Stimulated activated CD4-positive, alpha-beta T cell treated with anti-CD3 and anti-CD28 coated beads, Interleukin-1b, Interleukin-23, amount 100 ng/mL, for 1 hour (primary cell): Measurements from ENCODE around the gene MST1.
"Not testable (repeated sequence)": the region's sequence is repeated elsewhere in the genome, so short reads cannot be mapped to it uniquely, and the experiment has no call there.

Source experiments
- DNase-seq, 2 donors: peaks; one replicate each; pipeline ENCODE4 v3.0.0-alpha.2; 2020; ENCODE audit warnings: low read depth in 2 of 2

MST1 gene

GRCh38 chr3:49700453-49701128 is 11.3 kb upstream of the MST1 start:
- no peak for DNase-seq

- no peak for DNase-seq
Measured at GRCh38 chr3:49700014-49700413, 10.7 kb upstream of the MST1 start.

GRCh38 chr3:49699281-49699979 is 10.2 kb upstream of the MST1 start:
- DNase-seq = no peak

- DNase-seq = not testable (repeated sequence)
Measured at GRCh38 chr3:49695350-49696015, 6.2 kb upstream of the MST1 start.

- not testable (repeated sequence) for DNase-seq
Measured at GRCh38 chr3:49694409-49695070, 5.3 kb upstream of the MST1 start.

- DNase-seq = not testable (repeated sequence)
Measured at GRCh38 chr3:49691481-49691880, 2.2 kb upstream of the MST1 start.

GRCh38 chr3:49690856-49691255 is 1.6 kb upstream of the MST1 start:
- not testable (repeated sequence) for DNase-seq

- DNase-seq = not testable (repeated sequence)
Measured at GRCh38 chr3:49689908-49690624, 792 bp upstream of the MST1 start.

- DNase-seq = not testable (repeated sequence)
Measured at GRCh38 chr3:49688338-49689045, 782 bp downstream of the MST1 start.

- not testable (repeated sequence) for DNase-seq
Measured at GRCh38 chr3:49687424-49687795, 1.9 kb downstream of the MST1 start.

GRCh38 chr3:49686769-49687423 is 2.4 kb downstream of the MST1 start:
- DNase-seq = not testable (repeated sequence)

GRCh38 chr3:49686346-49686745 is 2.9 kb downstream of the MST1 start:
- peak in 1 of 2 donors; percentile 28 for DNase-seq

GRCh38 chr3:49685846-49686245 is 3.4 kb downstream of the MST1 start:
- DNase-seq = not testable (repeated sequence)

- not testable (repeated sequence) for DNase-seq
Measured at GRCh38 chr3:49685103-49685502, 4.2 kb downstream of the MST1 start.

GRCh38 chr3:49684453-49684852 is 4.8 kb downstream of the MST1 start:
- not testable (repeated sequence) for DNase-seq

- no peak for DNase-seq
Measured at GRCh38 chr3:49683162-49683561, 6.1 kb downstream of the MST1 start.

GRCh38 chr3:49681543-49681942 is 7.7 kb downstream of the MST1 start:
- no peak for DNase-seq

- DNase-seq = no peak
Measured at GRCh38 chr3:49681232-49681522, 8.1 kb downstream of the MST1 start.

GRCh38 chr3:49680493-49681231 is 8.6 kb downstream of the MST1 start:
- DNase-seq = no peak

GRCh38 chr3:49675912-49676311 is 13.4 kb downstream of the MST1 start:
- no peak for DNase-seq
